A673 (cell line): ENCODE data around the gene MYO3A. TPM values are rescaled to one million over a fixed set of nuclear protein-coding genes. Genes with fewer than 3 reads are reported as not detected.

Source experiments
- BruUV-seq: library from RNA; stranded (reverse); fragments of 400-500 nt; replicated peaks from 2 replicates; lab custom pipeline; 2021; lab: Mats Ljungman, UMichigan
- CTCF ChIA-PET: fragments of 300-600 bp; sonication (Branson Sonifier 250); formaldehyde crosslinking; loops from one replicate; lab custom pipeline; 2022; ENCODE audit warnings: antibody characterized with exemption; lab: Charles Lee
- POLR2A ChIA-PET: fragments of 300-600 bp; sonication (Branson Sonifier 250); formaldehyde crosslinking; loops from one replicate; lab custom pipeline; 2022; ENCODE audit warnings: antibody characterized with exemption; ENCODE audit not compliant: low non-redundant PET; lab: Charles Lee
- DNase-seq: peaks from one replicate; pipeline ENCODE4 v3.0.0-alpha.2; 2015; ENCODE audit warnings: low spot score
- H3K27ac ChIP-seq: fragments of 200-600 bp; sonication (generic); 2 replicates; pipeline ENCODE4 v1.5.1; 2016; ENCODE audit warnings: mixed run types, low read depth, mild to moderate bottlenecking, mixed read lengths, antibody characterized with exemption, low read length; ENCODE audit not compliant: poor library complexity, severe bottlenecking
- H3K27me3 ChIP-seq: fragments of 200-600 bp; sonication (generic); replicated peaks from 2 replicates; pipeline ENCODE4 v1.6.1; 2017; ENCODE audit warnings: mixed run types, low read depth, mild to moderate bottlenecking, mixed read lengths, antibody characterized with exemption, low read length; ENCODE audit not compliant: insufficient read depth, poor library complexity
- H3K36me3 ChIP-seq: fragments of 200-600 bp; sonication (generic); 2 replicates; pipeline ENCODE4 v1.6.1; 2016; ENCODE audit warnings: mixed run types, mild to moderate bottlenecking, mixed read lengths, antibody characterized with exemption, low read length; ENCODE audit not compliant: insufficient read depth, poor library complexity, severe bottlenecking
- H3K4me1 ChIP-seq: fragments of 200-600 bp; sonication (generic); 2 replicates; pipeline ENCODE4 v1.6.1; 2017; ENCODE audit warnings: mixed run types, mild to moderate bottlenecking, mixed read lengths, antibody characterized with exemption, low read length; ENCODE audit not compliant: insufficient read depth, poor library complexity, severe bottlenecking
- H3K4me3 ChIP-seq: fragments of 200-600 bp; sonication (generic); 2 replicates; pipeline ENCODE4 v1.5.1; 2016; ENCODE audit warnings: low read depth, mixed run types, mild to moderate bottlenecking, mixed read lengths, low read length; ENCODE audit not compliant: poor library complexity, severe bottlenecking
- H3K9me3 ChIP-seq: fragments of 200-600 bp; sonication (generic); 2 replicates; pipeline ENCODE4 v1.6.1; 2016; ENCODE audit warnings: mixed run types, low read depth, mild to moderate bottlenecking, mixed read lengths, antibody characterized with exemption, low read length; ENCODE audit not compliant: poor library complexity, severe bottlenecking
- CTCF ChIP-seq: fragments of 300-800, 200-600 bp; sonication (generic); conservative IDR thresholded peaks from 2 replicates; pipeline ENCODE4 v1.5.1; 2017; ENCODE audit warnings: low read depth, mild to moderate bottlenecking, antibody characterized with exemption, low read length, moderate library complexity, mixed read lengths
- EZH2 ChIP-seq: fragments of 200-600 bp; sonication (generic); IDR thresholded peaks from 2 replicates; pipeline ENCODE4 v1.6.1; 2017; ENCODE audit warnings: borderline replicate concordance, low read depth, mild to moderate bottlenecking, mixed read lengths, antibody characterized with exemption, low read length; ENCODE audit not compliant: poor library complexity, severe bottlenecking
- intact Hi-C: fragments of 100-400 bp; cut with micrococcal nuclease; formaldehyde crosslinking; loops from one replicate; pipeline ENCODE4 v1.10.0; 2022; ENCODE audit not compliant: unreplicated experiment
- total RNA-seq: library from RNA; stranded (reverse); gene quantifications from 2 replicates; pipeline ENCODE4 v1.2.3, GENCODE V29; 2021

Gene MYO3A
- total RNA-seq, 1 experiment from 2014 or later = 0.88 TPM

GRCh38 chr10:25899304-25899703 is 34.7 kb upstream of the MYO3A start:
- Histone ChIP-seq H3K27ac (no peak overlapping the region), H3K4me3 (no peak overlapping the region), H3K36me3 (no peaks in the 10 kb centered on the region), H3K27me3 (peaks cover 2% of the 10 kb centered on the region), H3K9me3 (no peaks in the 10 kb centered on the region), H3K4me1 (no peaks in the 10 kb centered on the region)
- no peak for DNase-seq
- BruUV-seq = no TSS peak
- ChIA-PET CTCF (no interaction called here), POLR2A (no interaction called here)
- TF ChIP-seq CTCF (no peak), EZH2 (no peak)
- intact Hi-C loops = no loop called here

- intact Hi-C loops = no loop called here
- Histone ChIP-seq H3K4me1 (no peaks in the 10 kb centered on the region), H3K36me3 (no peaks in the 10 kb centered on the region), H3K27me3 (no peaks in the 10 kb centered on the region), H3K27ac (no peak overlapping the region), H3K9me3 (no peaks in the 10 kb centered on the region), H3K4me3 (no peak overlapping the region)
- POLR2A ChIA-PET = no interaction called here
- DNase-seq = no peak
- CTCF ChIA-PET = no interaction called here
- no TSS peak for BruUV-seq
- TF ChIP-seq EZH2 (no peak), CTCF (no peak)
These were observed 32.8 kb upstream of the MYO3A start for GRCh38 chr10:25901199-25901598.

GRCh38 chr10:25902002-25902401 is 32.0 kb upstream of the MYO3A start:
- H3K4me3 ChIP-seq = no peak overlapping the region
- POLR2A ChIA-PET = no interaction called here
- no TSS peak for BruUV-seq
- H3K36me3 ChIP-seq = no peaks in the 10 kb centered on the region
- CTCF ChIA-PET = no interaction called here
- H3K9me3 ChIP-seq = no peaks in the 10 kb centered on the region
- H3K4me1 ChIP-seq = no peaks in the 10 kb centered on the region
- intact Hi-C loops = no loop called here
- TF ChIP-seq EZH2 = no peak
- no peak for TF ChIP-seq CTCF
- no peaks in the 10 kb centered on the region for H3K27me3 ChIP-seq
- no peak overlapping the region for H3K27ac ChIP-seq
- no peak for DNase-seq
